Spleen (tissue), 11 donors: ENCODE measurements around the gene DNPEP. TPM values are rescaled to one million over a fixed set of nuclear protein-coding genes. Genes with fewer than 3 reads are reported as not detected.

Source experiments
- DNase-seq: peaks from one replicate; pipeline ENCODE4 v3.0.0-alpha.2; 2020
- H3K27ac ChIP-seq, 8 donors: fragments of 200-600 bp; sonication (generic) in 7 of 8; 1 replicate in 4 of 8; 2 replicates in 4 of 8; pipeline versions ENCODE4 v1.5.0 to v1.8.0; 2016 to 2021; ENCODE audit warnings: inconsistent platforms in 4 of 8, mild to moderate bottlenecking in 4 of 8, moderate library complexity in 1 of 8
- H3K27me3 ChIP-seq, 7 donors: fragments of 200-600 bp; sonication (generic) in 6 of 7; replicated peaks in 1 of 7; 1 replicate in 4 of 7; 2 replicates in 3 of 7; pipeline versions ENCODE4 v1.5.0 to v1.8.0; 2016 to 2021; ENCODE audit warnings: inconsistent platforms in 3 of 7, mild to moderate bottlenecking in 1 of 7
- H3K36me3 ChIP-seq, 6 donors: fragments of 200-600 bp; sonication (generic) in 5 of 6; 1 replicate in 4 of 6; 2 replicates in 2 of 6; pipeline versions ENCODE4 v1.5.0 to v1.8.0; 2016 to 2021; ENCODE audit warnings: inconsistent platforms in 2 of 6
- H3K4me1 ChIP-seq, 6 donors: fragments of 200-600 bp; sonication (generic) in 5 of 6; 1 replicate in 3 of 6; 2 replicates in 3 of 6; pipeline versions ENCODE4 v1.5.0 to v1.8.0; 2016 to 2021; ENCODE audit warnings: inconsistent platforms in 3 of 6
- H3K4me3 ChIP-seq, 8 donors: fragments of 200-600 bp; sonication (generic) in 7 of 8; 1 replicate in 4 of 8; 2 replicates in 4 of 8; pipeline versions ENCODE4 v1.5.0 to v1.8.0; 2016 to 2021; ENCODE audit warnings: inconsistent platforms in 4 of 8, mild to moderate bottlenecking in 4 of 8, moderate library complexity in 2 of 8
- H3K9me3 ChIP-seq, 8 donors: fragments of 200-600 bp; sonication (generic) in 7 of 8; 1 replicate in 4 of 8; 2 replicates in 4 of 8; pipeline versions ENCODE4 v1.5.0 to v1.8.0; 2016 to 2021; ENCODE audit warnings: inconsistent platforms in 4 of 8
- CTCF ChIP-seq, 11 experiments: fragments of 200-600 bp in 7 of 11; fragments of 450-650 bp in 4 of 11; sonication (generic) in 4 of 11; IDR thresholded peaks in 8 of 11; conservative IDR thresholded peaks in 3 of 11; 1 replicate in 7 of 11; 2 replicates in 4 of 11; pipeline versions ENCODE4 v1.4.0 to v1.8.0; 2016 to 2021; ENCODE audit warnings: antibody characterized with exemption in 11 of 11, inconsistent platforms in 4 of 11, mild to moderate bottlenecking in 1 of 11
- POLR2A ChIP-seq, 3 donors: fragments of 450-650 bp; IDR thresholded peaks; one replicate each; pipeline ENCODE4 v1.5.1; 2017; ENCODE audit warnings: antibody characterized with exemption in 3 of 3, mild to moderate bottlenecking in 1 of 3
- POLR2AphosphoS5 ChIP-seq, 3 donors: sonication (generic); formaldehyde crosslinking; IDR thresholded peaks; one replicate each; pipeline ENCODE4 v1.5.1; 2017; ENCODE audit warnings: antibody characterized with exemption in 3 of 3
- WGBS, 5 donors: extraction: QIAGEN DNeasy Blood & Tissue Kit in 3 of 5; methylation state at CpG; one replicate each; pipeline versions ENCODE4 v1.1.5 to v1.1.7; 2013 to 2018; 5-methylcytosine and 5-hydroxymethylcytosine counted together
- intact Hi-C: fragments of 100-400 bp; cut with DNase I; formaldehyde crosslinking; loops from one replicate; pipeline ENCODE4 v1.15.0; 2023; ENCODE audit warnings: low total_unique reads
- polyA plus RNA-seq, 3 donors: library from polyadenylated mRNA; stranded (reverse); fragments of 200-250 nt; gene quantifications; one replicate each; pipeline ENCODE4 v1.2.1, GENCODE V29; 2013
- total RNA-seq, 7 donors: library from RNA; depleted of rRNA in 3 of 7; stranded (reverse); fragments of >200 nt in 3 of 7; fragmentation: NEBNext Ultra II Directional in 4 of 7; extraction: Animal tissue kit (Norgen Biotek cat#: 25700) in 4 of 7; gene quantifications; one replicate each; pipeline versions ENCODE4 v1.1.0 to v1.2.1, GENCODE V29; 2016 to 2021
- donor health status: healthy with polysubstance abuse.
- donor health status: DM: no; HTN: no; CAD: no; lungs with moderate emphysema.
- donor health status: DM: no; HTN: no; CAD: no.
- donor health status: Bipolar disorder and iron deficiency.
- donor health status: healthy.
- donor health status: DM: no; HTN: no; CAD: no.
- donor health status: DM: yes; HTN: yes; CAD: no.

Gene DNPEP
- total and polyA plus RNA-seq, 10 donors = 46.7 to 92.8 (median 62.8) TPM

DNA sequence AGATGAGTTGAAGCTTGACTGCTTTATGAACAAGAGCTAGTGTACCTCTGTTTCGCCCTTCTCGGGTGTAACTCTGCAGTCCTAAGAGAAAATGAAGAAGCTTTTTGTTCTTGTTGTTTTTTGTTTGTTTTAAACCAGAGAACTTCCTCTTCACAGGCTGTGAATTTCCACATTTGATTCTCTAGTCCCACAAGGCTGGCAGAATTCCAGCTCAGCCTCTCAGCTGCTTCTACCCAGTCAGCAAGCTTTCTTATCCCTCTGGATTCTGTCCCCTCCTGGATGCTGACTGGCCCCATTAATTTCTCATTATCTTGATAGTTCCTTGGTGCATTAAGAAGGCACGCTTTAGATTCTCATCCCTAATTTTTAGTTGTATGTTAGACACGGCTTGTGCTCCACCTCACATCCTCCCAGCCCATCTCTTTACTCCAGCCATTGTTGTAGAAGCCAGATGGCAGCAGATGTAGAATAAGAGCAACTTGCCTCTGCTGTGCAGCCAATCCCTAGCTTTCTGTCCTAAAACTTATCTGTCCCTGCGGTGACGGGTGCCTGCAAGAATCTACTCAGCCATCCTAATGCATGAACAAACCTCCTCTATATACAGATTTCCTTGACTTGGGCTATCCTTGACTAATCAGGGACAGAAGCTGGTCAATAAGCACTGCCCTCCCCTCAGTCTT is 42.8 kb downstream of the DNPEP start:
- Histone ChIP-seq H3K27ac (peak overlapping the region in 4 of 8 donors; percentile 35 to 52 (median 48)), H3K36me3 (no peaks in the 10 kb centered on the region), H3K9me3 (no peaks in the 10 kb centered on the region), H3K4me1 (no peaks in the 10 kb centered on the region), H3K27me3 (peaks cover 0 to 7% (median 0%) of the 10 kb centered on the region in 7 donors), H3K4me3 (no peak overlapping the region)
- DNase-seq = no peak
- intact Hi-C loops = no loop called here
- TF ChIP-seq POLR2AphosphoS5 (IDR thresholded peaks at IDR 0.05) (no peak), CTCF (IDR thresholded peaks at IDR 0.05 in 8 of 11, conservative IDR thresholded peaks at IDR 0.05 in 3 of 11) (no peak)
- WGBS, 5 donors = 47 to 55% (median 49%) methylated on average over 6 of the region's 6 CpGs

DNA sequence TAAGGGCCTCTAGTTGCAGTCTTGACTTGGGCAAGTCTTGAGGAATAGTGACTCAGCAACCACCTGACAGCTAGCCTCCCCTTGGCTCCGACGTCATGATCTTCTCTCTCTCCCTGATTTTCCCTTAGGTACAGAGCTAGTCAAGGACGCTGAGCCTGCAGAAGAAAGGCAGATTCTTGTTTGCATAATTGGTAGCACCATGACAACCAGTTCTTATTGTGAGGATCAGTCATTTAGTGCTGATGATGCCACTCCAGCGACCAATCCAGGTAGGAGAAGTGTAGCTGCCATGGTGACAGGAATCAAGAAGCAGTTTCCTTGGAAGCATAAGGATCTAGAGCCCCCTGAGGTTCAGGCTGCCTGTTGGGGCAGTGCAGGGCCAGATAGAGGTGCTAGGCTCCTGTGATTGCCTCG is 52.3 kb downstream of the DNPEP start:
- Histone ChIP-seq H3K36me3 (no peaks in the 10 kb centered on the region), H3K27ac (no peak overlapping the region), H3K4me1 (peaks cover 0 to 3% (median 0%) of the 10 kb centered on the region in 6 donors), H3K27me3 (peaks cover 3 to 69% (median 36%) of the 10 kb centered on the region in 7 donors), H3K4me3 (no peak overlapping the region), H3K9me3 (peaks cover 0 to 24% (median 17%) of the 10 kb centered on the region in 8 donors)
- WGBS, 5 donors = 26 to 55% (median 39%) methylated on average over 5 of the region's 5 CpGs
- intact Hi-C loops = no loop called here
- TF ChIP-seq POLR2AphosphoS5 (IDR thresholded peaks at IDR 0.05) = no peak
- TF ChIP-seq POLR2A (IDR thresholded peaks at IDR 0.05) = no peak
- no peak for TF ChIP-seq CTCF (IDR thresholded peaks at IDR 0.05 in 8 of 11, conservative IDR thresholded peaks at IDR 0.05 in 3 of 11)
- DNase-seq = no peak

- DNase-seq = no peak
- intact Hi-C loops = no loop called here
- Histone ChIP-seq H3K27me3 (peaks cover 3 to 82% (median 36%) of the 10 kb centered on the region in 7 donors), H3K4me1 (peaks cover 0 to 3% (median 0%) of the 10 kb centered on the region in 6 donors), H3K27ac (no peak overlapping the region), H3K9me3 (peaks cover 0 to 24% (median 17%) of the 10 kb centered on the region in 8 donors), H3K4me3 (no peak overlapping the region), H3K36me3 (no peaks in the 10 kb centered on the region)
- 61 to 94% (median 93%) methylated on average over 2 of the region's 2 CpGs for WGBS, 5 donors
- TF ChIP-seq CTCF (IDR thresholded peaks at IDR 0.05 in 8 of 11, conservative IDR thresholded peaks at IDR 0.05 in 3 of 11) (no peak), POLR2A (IDR thresholded peaks at IDR 0.05) (no peak), POLR2AphosphoS5 (IDR thresholded peaks at IDR 0.05) (no peak)
Measured at GRCh38 chr2:219334076-219334475, 53.6 kb downstream of the DNPEP start.

DNA sequence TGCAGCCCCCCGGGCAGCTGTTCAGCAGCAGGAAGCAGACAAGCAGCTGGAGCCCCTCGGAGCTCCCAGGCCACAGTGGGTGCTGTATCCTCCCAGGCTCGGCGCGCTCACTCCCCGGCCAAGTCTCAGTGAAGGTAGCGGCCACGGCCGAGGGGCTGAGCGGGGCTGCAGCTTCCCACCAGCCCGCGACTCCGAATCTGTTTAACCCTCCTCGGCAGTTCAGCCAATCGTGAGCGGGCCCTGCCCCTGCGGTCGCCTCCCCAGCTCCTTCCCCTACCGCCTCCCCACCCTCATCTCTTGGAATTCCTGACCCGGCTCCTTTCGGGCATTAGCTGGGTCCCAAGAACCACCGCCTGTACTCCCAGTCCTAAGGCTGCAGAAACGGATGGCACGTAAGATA is 55.2 kb downstream of the DNPEP start, which contains the start of gene RESP18:
RESP18 (minus strand) TSS at position 203 of the 400 bp plus-strand sequence.
- Histone ChIP-seq H3K4me1 (peaks cover 0 to 3% (median 0%) of the 10 kb centered on the region in 6 donors), H3K36me3 (no peaks in the 10 kb centered on the region), H3K27me3 (peaks cover 3 to 88% (median 36%) of the 10 kb centered on the region in 7 donors), H3K4me3 (no peak within 1 kb of the TSS), H3K9me3 (peaks cover 0 to 24% (median 17%) of the 10 kb centered on the region in 8 donors), H3K27ac (no peak within 1 kb of the TSS)
- WGBS, 5 donors = 7 to 16% (median 16%) methylated on average over 14 to 24 of the region's 24 CpGs
- intact Hi-C loops = no loop called here
- TF ChIP-seq CTCF (IDR thresholded peaks at IDR 0.05 in 8 of 11, conservative IDR thresholded peaks at IDR 0.05 in 3 of 11) (no peak), POLR2A (IDR thresholded peaks at IDR 0.05) (no peak), POLR2AphosphoS5 (IDR thresholded peaks at IDR 0.05) (no peak)
- DNase-seq = no peak
